GM21576 (cell line): ENCODE results near the gene DPEP2NB.

Source experiments
- ATAC-seq: cut with Tn5 transposase; IDR thresholded peaks from one replicate; pipeline ENCODE4 v1.9.1; 2021; ENCODE audit warnings: mild to moderate bottlenecking, moderate library complexity; ENCODE audit not compliant: unreplicated experiment

DPEP2NB gene

GRCh38 chr16:67964477-67965131 lies 51.1 kb downstream of the DPEP2NB start:
- no peak for ATAC-seq

GRCh38 chr16:67963662-67964321 lies 51.9 kb downstream of the DPEP2NB start:
- no peak for ATAC-seq
